Measurements from ENCODE around the gene FRA10AC1.

The FRA10AC1 gene

GRCh38 chr10:93702210-93703001 lies at the start of gene FRA10AC1:
FRA10AC1 (minus strand) TSS chr10:93702592; CDS start chr10:93700106, 2,486 bp downstream.
- peak; percentile 91 to 93 for DNase-seq

GRCh38 chr10:93751832-93752231 lies 49.4 kb upstream of the FRA10AC1 start:
- DNase-seq, result no peak

- DNase-seq, result no peak
These were observed 48.7 kb upstream of the FRA10AC1 start for GRCh38 chr10:93751124-93751523.

- DNase-seq, result no peak
These were observed 46.9 kb upstream of the FRA10AC1 start for GRCh38 chr10:93749218-93749799.

- DNase-seq, result no peak
These were observed 44.5 kb upstream of the FRA10AC1 start for GRCh38 chr10:93746844-93747284.

- no peak for DNase-seq
These were observed 43.1 kb upstream of the FRA10AC1 start for GRCh38 chr10:93745408-93746065.

GRCh38 chr10:93742633-93743349 lies 40.4 kb upstream of the FRA10AC1 start:
- DNase-seq, result no peak

- DNase-seq, result no peak
These were observed 39.0 kb upstream of the FRA10AC1 start for GRCh38 chr10:93741367-93741766.

GRCh38 chr10:93726024-93726423 lies 23.6 kb upstream of the FRA10AC1 start:
- no peak for DNase-seq

- no peak for DNase-seq
These were observed 20.8 kb upstream of the FRA10AC1 start for GRCh38 chr10:93723153-93723552.

- DNase-seq, result no peak
These were observed 20.2 kb upstream of the FRA10AC1 start for GRCh38 chr10:93722550-93722949.

GRCh38 chr10:93719901-93720300 lies 17.5 kb upstream of the FRA10AC1 start:
- no peak for DNase-seq

GRCh38 chr10:93718937-93719725 lies 16.7 kb upstream of the FRA10AC1 start:
- DNase-seq, result no peak

GRCh38 chr10:93716766-93717165 lies 14.4 kb upstream of the FRA10AC1 start:
- no peak for DNase-seq

- no peak for DNase-seq
These were observed 13.0 kb upstream of the FRA10AC1 start for GRCh38 chr10:93715345-93715744.

- no peak for DNase-seq
These were observed 10.2 kb upstream of the FRA10AC1 start for GRCh38 chr10:93712593-93712992.

- no peak for DNase-seq
These were observed 9.5 kb upstream of the FRA10AC1 start for GRCh38 chr10:93711891-93712290.

GRCh38 chr10:93710333-93710909 lies 8.0 kb upstream of the FRA10AC1 start:
- no peak for DNase-seq

GRCh38 chr10:93707623-93708022 lies 5.2 kb upstream of the FRA10AC1 start:
- DNase-seq, result no peak

- DNase-seq, result no peak
These were observed 2.1 kb upstream of the FRA10AC1 start for GRCh38 chr10:93704451-93704850.

- DNase-seq, result no peak
These were observed 1.4 kb upstream of the FRA10AC1 start for GRCh38 chr10:93703841-93704240.

GRCh38 chr10:93703066-93703465 lies 674 bp upstream of the FRA10AC1 start:
- peak in 1 of 2 experiments; percentile 4 for DNase-seq

Data from activated CD4-positive, alpha-beta T cell treated with anti-CD3 and anti-CD28 coated beads, Interleukin-2, amount 50 U/mL, for 48 hours (primary cell).